GM21576 (cell line): Measurements from ENCODE around the gene SLC6A6.

Experiments
- ATAC-seq: cut with Tn5 transposase; IDR thresholded peaks from one replicate; pipeline ENCODE4 v1.9.1; 2021; ENCODE audit warnings: mild to moderate bottlenecking, moderate library complexity; ENCODE audit not compliant: unreplicated experiment

Gene SLC6A6

DNA sequence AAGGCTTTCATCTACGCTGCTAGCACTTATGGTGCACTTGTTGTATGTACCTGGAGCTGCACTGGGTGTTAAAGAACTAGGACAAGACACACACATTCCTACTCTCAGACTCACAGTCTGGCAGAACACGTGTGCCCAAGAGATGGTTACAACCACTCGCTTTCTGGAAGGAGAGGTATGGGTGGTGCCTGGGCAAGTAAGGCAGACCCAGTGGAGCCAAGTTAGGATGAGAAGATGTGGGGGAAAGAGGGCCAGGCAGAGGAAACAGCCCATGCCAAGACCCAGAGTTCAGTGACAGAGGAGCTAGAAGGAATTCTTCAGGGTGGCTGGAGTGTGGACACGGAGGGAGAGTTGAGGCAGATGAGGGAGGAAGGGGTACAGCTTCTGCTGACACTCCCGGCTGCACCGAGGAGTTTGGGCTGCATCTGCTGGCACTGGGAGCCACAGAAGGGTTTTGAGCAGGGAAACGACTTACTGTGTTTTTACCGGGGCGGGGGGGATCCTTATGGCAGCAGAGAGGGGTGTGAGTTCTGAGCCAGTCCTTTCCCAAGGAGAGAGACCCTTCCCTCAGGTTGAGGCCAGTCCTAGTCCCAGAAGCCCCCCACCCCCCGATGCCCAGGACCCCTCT lies 78.7 kb downstream of the SLC6A6 start:
- no peak for ATAC-seq

DNA sequence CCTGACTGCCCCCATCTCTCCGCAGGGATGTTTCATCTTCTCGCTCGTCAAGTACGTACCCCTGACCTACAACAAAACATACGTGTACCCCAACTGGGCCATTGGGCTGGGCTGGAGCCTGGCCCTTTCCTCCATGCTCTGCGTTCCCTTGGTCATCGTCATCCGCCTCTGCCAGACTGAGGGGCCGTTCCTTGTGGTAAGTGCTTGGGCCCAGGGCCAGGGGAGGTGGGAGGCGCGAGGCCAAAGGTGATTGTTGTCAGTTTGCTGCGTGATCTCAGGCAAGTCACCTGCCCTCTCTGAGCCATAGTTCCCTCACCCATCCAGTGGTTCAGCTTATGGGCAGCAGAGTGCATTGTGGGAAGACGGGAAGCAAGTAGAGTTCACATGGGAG lies 79.2 kb downstream of the SLC6A6 start:
- no peak for ATAC-seq

DNA sequence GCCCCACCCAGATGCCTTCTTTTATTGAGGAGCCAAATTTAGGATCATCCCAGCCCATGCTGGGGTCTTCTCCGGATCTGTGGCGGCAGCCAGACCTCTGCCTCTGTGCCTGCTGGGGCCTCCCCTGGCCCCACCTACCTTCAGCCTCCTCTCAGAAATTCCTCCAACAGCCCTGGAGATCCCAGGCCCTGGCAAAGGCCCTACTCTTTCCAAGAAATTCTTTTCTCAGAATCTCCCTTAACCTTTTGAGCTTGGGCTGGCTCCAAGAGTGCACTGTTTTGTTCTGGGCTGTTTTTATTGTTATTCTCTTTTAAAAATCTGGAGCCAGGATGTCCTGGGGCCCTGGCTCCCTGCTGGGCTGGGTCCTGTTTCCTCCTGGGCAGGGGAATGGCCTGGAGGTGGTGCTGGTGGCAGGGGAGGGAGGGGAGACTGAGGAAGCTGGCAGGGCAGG lies 79.9 kb downstream of the SLC6A6 start:
- ATAC-seq = no peak

DNA sequence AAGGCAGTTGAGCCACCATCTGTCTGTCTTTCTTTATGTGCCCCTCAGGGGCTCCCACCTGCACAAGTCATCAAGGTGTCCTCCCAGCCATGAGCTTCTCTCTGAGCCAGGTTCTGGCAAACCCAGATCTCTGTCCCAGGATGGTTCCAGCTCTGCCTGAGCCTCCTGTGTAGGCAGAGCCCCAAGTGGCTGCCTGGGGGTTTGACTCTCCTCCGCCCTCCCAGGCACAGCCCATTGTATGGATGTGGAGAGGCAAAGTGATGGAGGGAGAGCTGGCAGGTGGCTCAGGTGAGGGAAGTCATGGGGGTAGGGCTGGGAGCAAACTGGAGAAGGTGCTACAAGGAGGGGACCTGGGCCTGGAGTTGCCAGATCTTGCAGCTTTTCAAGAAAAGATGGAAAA lies 80.9 kb downstream of the SLC6A6 start:
- no peak for ATAC-seq

DNA sequence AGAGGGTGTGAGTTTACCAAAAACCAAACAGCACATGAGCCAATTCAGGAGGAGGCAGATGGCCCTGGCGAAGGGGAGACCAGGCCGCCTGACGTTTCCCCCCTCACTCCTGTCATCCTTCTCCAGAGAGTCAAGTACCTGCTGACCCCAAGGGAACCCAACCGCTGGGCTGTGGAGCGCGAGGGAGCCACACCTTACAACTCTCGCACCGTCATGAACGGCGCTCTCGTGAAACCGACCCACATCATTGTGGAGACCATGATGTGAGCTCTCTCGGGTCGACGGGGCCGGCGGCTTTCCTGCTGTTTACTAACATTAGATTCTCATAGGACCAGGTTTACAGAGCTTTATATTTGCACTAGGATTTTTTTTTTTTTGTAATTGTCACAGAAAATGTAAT lies 82.3 kb downstream of the SLC6A6 start:
- ATAC-seq = no peak

DNA sequence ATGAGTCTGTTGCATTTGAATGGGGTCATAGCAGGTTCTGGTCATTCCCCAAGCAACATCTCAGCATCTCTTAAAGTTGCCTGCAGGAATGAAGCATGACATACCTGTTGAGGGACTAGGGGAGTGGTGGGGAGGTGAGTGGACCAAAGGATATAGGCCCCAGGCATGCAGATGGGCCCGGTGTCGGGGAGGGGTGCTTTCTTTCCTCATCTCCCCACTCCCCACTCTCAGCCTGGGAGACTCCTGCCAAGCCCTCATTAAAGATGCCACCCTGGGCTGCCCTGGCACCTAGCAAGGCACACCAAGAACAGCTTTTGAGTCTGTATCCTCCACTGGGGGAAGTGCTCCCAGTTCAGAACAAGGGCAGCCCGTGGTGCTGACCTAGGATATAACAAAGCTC lies 83.6 kb downstream of the SLC6A6 start:
- ATAC-seq = no peak

DNA sequence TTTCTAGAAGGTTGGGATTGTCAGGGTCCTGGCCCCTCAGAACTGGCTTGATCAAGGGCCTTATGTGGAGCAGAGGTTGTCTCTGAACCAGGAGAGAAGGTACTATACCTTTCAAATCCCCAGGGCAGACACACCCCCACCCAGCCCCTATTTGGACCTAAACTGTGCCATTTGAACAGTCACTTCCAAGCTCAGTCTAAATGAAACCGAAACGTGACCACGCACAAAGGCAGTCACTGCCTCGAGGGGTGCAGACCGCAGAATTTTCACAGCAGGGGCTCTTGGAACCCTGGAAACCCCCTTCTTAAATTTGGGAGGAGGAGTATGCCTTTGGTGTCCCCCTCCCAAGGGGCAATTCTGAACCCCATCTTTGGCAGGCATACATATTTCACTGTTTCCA lies 84.1 kb downstream of the SLC6A6 start:
- no peak for ATAC-seq

DNA sequence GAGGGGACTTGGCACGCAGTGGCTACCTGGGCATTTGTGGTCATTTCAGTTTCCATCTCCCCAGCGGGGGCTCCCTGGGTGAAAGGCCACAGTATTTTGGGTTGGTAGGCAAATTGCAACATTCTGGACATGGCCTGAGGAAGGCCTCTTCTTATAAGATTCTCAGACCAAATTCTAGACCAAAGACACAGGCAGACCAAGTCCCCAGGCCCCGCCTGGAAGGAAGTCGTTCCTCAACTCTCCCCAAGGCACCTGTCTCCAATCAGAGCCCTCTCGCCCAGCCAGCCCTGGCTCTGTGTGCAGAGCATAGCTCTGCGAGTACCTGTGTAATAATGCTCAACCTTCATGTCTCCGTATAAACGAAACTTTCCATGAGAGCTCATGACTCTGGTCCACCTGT lies 84.7 kb downstream of the SLC6A6 start:
- ATAC-seq = no peak

DNA sequence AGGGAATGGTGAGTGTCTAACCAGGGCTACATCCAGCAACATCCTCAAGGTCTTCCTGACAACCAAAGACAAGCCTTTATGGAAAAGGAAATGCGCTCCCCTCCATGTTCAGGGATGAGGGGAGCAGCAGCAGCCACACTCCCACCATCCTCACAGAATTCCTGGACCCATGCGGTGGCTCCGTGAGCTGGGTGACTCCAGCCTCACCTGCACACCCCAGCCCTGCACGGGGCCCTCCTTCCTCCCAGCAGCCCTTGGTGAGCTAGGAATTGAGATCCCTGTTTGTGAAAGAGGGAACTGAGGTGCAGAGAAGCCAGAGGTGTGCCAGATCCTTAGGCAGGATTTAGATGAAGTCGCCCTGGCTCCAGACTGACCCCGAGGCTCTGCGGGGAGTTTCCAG lies 85.4 kb downstream of the SLC6A6 start:
- no peak for ATAC-seq

DNA sequence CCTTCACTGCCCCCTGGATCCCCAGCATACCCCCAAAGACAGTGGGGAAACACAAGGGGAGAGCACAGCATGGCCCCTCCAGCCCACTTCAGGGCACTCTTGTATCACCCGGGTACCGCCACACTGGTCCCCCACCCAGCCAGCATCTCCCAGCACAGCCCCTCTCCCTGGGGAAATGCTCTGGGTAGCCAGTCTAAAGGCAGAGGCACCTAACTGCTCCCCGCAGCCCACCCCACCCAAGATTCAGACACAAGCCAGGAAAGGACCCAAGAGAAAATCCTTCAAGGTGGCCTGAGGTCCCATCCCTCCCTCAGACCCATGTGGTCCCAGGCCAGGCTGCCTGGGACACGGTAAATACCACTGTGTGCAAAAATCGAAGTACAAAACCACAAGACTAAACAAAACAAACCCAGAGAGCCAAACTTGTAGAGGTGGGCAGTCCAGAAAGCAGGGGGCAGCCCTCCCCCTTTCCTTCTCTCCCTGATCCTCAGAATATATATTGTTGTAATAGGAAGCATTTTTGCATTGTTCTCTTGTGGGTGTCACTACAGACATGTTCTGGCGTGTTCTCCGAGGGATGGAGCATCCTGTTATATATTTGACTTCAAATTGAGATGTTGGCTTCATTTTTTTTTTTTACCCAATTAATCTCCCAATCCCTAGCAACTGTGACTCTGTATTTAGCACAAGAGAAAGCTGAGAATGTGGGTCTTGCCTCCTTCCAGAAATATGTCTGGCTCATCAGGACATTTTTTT lies 86.1 kb downstream of the SLC6A6 start:
- ATAC-seq = no peak

DNA sequence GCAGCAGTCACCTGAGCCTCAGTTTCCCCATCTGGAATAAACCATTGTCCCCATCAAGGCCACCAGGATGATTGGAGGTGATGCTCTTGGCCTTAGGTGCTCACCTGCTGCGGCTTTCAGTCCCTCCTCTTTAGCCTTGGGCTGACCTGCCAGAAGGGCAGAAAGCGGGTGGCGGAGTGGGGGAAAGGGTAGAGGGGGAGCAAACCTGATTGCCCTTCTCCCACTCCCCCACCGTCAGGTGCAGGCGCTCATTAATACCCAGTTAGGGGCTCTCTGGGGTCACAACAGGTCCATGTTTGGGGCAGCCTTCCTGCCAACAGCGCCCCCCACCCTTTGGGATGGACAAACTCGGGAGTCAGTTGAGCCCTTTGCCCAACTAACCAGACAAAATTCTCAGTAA lies 87.2 kb downstream of the SLC6A6 start:
- no peak for ATAC-seq

DNA sequence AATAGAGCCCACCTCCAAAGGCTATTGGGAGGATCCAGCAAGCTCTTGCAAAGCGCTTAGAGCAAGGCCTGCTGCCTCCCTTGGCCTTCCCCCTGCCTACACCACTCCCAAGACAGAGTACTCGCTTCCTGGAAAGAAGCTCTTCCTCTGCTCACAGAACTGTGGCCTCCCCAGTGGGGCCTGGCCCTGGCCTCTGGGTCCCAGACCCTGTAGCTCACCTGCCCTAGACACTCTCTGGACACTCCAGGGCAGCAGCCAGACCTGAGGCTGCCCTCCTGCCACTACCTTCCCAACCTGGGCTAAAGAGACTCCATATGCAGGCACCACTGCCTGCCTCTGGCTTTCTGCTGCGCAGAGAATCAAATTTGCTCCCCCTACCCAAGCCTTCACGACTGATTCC lies 87.8 kb downstream of the SLC6A6 start:
- ATAC-seq = no peak

DNA sequence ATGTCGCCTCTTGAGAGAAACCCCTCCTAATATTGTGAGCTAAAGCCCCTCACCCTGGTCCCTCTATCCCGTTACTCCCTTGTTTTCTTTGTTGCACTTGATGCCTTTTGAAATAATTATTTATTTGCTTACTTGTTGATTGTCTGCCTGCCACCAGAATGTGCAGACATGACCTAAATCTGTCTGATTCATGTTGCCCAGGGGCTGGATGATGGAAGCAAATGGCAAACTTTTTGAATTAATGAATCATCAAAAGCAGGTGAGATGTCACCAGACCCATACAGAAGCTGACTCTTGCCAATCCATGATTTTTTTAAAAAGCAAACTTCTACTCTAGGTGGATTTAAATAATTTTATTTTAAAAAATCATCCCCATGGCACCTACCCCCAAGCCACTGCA lies 88.4 kb downstream of the SLC6A6 start:
- ATAC-seq = no peak

DNA sequence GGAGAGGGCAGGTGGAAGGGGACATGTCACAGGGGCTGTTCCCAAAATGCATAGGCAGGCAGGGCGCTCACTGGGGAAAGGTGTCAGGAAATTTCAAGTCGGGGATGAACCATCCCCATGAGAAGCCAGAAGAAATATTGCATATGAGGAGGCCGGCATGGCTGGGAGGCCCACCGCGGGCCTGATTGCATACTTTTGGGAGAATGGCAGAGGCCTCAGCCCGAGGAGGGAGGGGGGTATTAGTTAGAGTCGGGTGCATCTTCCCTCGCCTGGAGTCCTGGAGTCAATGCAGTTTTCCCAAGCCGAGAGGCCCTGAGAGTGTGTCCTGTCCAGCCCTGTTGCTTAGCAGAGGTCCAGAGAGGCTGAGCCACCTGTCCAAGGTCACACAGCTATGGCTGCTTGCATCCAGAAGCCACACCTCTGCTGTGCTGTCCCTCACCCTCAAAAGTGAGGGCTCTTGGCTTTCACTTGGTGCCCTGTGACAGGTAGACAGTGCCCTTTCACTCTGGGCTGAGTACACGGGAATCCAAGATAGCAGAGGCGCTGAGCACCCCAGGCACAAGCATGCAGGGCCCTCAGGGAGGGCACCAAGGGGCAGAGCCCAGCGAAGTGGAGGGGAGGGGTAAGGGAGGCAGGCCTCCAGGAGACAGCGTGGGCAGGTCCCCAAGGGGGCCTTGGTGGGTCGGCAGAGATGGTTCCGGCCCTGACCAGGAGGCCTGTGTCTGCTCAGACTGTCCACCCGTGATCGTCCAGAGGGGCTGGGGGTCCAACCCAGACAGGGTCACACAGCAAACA lies 89.2 kb downstream of the SLC6A6 start:
- no peak for ATAC-seq

DNA sequence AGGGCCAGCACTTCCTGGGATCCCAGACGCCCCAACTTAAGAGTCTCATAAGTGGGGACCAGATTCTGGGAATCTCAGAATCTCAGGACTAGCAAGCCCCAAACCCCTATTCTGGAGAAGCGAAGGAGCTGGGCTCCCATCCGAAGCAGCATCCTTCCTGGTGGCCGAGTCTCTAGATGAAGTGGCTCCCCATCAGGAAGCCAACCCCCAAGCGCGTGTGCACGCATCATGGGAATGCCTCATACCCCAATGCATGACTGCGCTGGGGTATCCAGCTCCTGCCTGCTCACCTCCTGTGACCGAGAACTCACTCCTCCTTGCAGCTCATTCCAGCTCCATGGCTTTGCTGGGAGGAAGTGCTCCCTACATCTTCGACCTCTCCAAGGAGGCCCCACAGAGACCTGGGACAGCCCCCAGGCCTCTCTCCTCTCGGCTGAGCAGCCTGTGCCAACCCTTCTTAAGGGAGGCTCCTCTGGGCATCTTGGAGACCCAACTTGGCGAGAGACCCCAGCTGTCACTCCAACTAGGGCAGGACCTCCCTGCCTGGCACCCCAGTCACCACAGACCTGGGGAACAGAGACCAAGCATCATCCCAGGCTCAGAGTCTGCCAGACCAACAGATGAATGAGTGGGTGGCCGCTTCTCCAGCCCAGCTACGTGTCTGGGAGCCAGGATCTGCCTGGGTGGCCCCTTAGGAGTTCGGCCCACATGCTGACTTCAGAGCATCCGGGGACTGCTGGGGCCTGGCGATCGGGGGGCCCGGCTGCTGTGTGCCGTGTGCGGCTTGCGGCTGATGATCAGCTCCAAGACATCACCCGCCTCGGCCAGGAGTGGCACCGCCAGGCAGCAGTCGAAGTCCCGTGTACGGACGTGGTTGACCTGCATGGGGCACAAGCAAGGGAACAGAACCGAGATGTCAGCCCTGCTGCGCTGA lies 90.8 kb downstream of the SLC6A6 start:
- ATAC-seq = no peak

DNA sequence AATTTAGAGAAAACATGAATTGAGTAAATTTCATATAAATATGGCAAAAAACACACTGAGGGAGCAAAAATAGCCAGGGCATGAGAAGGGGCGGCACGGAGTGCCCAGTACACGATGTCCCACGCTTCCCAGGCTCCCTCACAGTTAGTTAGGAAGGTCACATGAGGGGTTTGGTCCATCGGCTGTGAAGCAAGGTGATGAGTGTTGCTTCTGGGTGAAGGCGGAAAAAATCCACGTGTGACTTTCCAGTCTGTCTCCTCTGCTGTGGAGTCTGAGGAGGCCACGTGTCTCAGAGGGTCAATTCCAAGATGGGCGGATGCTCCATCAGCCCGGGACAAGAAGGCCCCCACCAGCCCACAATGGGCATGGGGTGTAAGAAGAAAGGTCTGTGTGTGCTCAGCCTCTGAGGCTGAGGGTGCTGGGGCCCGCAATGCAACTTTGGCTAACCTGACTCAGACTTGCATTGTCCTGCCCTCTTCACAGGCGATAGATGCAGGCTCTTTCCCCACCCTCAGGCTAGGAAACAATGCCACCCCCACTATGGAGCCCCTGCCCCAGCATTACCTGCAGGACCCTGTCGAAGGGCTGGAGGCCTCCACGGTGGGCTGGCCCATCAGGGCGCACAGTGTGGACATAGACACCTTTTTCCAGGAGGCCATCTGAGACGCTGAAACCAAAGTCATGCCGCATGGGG lies 92.0 kb downstream of the SLC6A6 start:
- ATAC-seq = no peak

DNA sequence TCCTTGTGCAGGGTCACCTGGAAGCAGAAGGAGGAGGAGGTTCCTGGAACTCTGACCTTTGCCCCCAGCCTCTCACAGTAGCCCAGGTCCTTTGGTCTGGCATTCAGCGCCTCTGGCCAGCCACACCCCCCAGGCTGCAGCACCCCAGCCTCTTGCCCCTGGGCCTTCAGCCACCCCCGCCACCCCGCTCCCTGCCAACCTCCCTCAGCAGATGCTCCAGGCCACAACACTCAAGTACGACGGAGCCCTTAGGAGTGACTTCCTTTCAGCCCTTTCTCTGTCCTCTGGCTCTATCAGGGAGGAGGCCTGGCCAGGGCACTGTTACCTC lies 92.5 kb downstream of the SLC6A6 start:
- ATAC-seq = no peak

DNA sequence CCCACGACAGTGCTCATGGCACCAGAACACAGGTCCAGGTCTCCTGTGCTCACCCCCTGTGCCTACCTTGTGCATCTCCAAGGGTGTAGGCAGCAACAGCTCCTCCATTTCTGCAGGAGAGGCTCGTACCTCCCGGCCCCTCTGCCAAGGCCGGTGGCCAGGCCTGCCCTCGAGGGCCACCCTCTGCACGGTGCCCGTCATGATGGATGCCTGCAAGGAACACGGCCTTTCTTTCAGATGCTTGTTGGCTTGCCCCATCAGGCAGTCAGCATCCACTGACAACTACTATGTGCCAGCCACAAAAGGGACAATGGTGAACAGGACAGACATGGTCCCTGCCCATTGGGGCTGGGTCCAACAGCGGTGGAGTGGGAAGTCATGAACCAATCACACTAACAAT lies 93.9 kb downstream of the SLC6A6 start:
- ATAC-seq = no peak

DNA sequence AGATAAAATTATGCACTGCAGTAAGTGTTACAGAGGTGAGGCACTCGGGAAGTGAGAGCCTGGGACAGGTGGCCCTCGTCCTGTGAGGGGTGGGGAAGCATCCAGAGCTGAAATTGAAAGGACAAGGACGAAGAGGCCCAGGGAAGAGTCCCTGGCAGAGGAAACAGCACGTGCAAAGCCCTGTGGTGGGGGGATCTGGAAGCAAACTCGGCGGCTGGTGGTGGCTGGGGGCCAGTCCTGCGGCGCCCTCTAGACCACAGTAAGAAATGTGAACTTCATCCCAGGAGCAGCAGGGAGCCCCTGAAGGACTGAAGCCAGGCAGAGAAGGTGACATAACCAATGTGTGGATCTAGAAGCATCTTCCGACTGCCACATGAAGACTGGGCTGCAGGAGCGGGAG lies 94.9 kb downstream of the SLC6A6 start:
- ATAC-seq = no peak

DNA sequence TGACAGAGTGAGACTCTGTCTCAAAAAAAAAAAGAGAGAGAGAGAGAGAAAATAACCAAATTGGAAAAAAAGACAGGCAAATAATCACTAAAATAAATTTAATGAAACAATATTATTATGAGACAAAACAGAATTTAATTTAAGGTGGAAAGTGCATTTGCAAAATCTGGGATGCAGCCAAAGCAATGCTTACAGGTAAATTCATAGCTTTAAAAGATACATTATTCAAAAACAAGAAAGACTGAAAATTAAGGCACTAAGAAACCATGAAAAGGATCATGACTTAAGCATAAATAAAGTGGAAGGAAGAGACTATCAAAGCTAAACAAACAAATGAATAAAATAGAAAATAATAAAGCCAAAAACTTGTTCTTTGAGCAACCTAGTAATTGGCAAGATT lies 100.1 kb downstream of the SLC6A6 start:
- ATAC-seq = no peak
